ENCODE data around the gene TECRL.

DNA sequence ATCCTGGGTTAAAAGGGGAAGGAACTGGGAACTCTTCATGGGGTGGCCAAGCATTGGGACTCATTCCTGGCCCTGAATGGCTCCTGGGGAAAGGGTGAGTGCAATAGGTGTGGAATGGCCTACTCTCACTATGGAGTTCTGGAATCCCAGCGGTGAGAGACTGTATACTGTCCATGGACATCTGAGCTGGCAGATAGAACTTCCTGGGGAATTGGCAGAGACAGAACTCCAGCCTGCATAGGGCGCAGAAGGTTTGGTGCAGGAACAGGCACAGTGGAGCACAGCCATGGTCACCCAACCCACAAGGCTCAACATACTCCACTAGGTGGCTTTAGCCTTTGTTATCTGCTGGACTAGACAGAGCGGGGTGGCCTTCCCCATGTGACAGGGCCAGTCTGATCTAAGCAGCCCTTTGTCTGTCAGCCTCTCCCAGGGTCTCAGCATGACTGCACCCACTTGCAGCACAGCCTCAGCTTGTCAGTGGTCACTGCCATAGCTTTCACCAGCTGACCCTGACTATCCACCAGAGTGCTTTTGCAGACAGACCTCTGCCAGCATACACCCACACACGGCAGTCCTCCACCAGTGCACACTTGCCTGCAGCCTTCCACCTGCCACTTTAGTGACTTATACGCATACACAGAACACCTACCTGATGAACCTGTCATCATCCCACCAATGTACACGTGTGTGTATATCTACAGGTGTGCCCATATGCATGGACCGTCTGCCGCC lies 48.4 kb downstream of the TECRL start:
- TF ChIP-seq CTCF (IDR thresholded peaks at IDR 0.05; ENCODE audit: poor library complexity) (no peak), EZH2 (IDR thresholded peaks at IDR 0.05; ENCODE audit: borderline replicate concordance) (no peak), EZH2phosphoT487 (IDR thresholded peaks at IDR 0.05; ENCODE audit: low read depth, severe bottlenecking, unreplicated experiment) (no peak)

All from hepatocyte (in vitro differentiated cells).